Renal pelvis (tissue), 4 donors: Measurements from ENCODE around the gene CRTC3. TPM values are rescaled to one million over a fixed set of nuclear protein-coding genes. Genes with fewer than 3 reads are reported as not detected.
"Not testable (repeated sequence)": the region's sequence is repeated elsewhere in the genome, so short reads cannot be mapped to it uniquely, and the experiment has no call there.

Experiments
- DNase-seq: peaks from one replicate; pipeline ENCODE4 v3.0.0-alpha.2; 2013
- polyA plus RNA-seq, 3 donors: library from polyadenylated mRNA; unstranded; fragments of 120-200 nt; gene quantifications; one replicate each; pipeline ENCODE4 v1.2.1, GENCODE V29; 2013; ENCODE audit not compliant: insufficient read length in 3 of 3

The CRTC3 gene
- polyA plus RNA-seq, 3 donors = 27.6 to 38.3 (median 29.9) TPM

DNA sequence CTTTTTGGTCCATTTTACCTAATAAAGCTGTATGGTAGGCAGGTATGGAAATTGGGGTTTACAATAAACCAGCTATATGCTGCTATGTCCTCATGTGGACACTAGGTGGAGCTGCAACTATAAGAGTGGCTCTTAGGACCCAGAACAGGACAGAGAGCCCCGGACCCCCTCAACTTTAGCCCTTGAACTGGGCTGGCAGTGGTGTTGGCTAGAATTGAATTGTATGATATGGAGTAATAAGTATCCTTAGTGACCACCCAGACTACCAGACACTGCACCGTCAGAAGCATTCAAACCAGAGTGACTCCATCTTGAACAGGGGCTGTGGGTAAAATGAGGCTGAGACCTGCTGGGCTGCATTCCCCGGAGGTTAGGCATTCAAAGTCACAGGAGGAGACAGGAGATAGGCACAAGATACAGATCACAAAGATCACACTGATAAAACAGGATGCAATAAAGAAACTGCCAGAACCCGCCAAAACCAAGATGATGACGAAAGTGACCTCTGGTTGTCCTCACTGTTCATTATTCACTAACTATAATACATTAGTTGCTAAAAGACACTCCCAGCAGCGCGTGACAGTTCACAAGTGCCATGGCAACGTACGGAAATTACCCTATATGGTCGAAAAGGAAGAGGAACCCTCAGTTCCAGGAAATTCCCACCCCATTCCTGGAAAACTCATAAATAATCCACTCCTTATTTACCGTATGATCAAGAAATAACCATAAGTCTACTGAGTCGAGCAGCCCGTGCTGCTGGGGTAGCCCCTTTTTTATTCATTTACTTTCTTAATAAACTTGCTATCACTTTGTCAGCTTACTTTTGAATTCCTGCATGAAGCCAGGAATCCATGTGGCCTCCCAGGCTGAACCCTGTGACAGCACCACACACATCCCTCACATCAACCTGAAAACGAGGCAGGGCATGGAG is 118.7 kb downstream of the CRTC3 start:
- peak; percentile 81 for DNase-seq

DNA sequence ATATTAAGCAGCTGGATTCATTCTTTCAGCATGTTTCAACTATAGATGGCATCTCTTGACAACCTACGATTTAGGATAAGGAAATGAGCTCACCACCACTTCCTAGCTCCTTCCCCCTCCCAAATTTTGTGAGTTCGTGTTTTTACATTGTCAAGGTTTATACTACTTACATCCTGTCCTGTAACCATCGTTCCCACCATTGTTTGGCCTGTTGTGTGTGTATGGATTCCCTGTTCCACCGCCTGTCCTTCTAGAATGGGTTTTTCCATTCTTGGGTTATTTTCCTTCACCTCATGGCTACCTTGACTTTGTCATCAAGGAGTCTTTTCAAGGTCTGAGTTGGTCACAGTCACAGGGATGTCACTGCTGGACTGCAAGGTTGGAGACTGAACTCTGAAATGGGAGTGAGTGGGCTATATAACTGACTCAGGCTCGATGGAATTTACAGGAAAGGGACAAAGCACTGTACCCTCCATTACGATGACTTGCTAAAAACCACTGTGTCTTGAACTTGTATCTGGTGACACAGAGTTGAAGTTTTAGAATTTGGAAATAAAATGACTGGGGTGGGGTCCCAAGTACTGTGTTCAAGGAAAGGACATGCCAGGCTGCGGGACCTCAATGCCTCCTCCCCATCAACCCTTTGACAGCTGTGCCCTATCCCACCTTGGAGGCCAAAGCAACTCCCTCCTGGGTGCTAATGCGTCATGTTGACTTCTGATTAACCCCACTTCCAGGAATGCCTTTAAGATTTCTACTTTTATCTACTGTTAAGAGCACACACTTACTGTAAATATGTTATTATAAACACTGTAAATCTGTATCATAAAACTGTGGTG is 120.6 kb downstream of the CRTC3 start:
- DNase-seq = peak; percentile 33

DNA sequence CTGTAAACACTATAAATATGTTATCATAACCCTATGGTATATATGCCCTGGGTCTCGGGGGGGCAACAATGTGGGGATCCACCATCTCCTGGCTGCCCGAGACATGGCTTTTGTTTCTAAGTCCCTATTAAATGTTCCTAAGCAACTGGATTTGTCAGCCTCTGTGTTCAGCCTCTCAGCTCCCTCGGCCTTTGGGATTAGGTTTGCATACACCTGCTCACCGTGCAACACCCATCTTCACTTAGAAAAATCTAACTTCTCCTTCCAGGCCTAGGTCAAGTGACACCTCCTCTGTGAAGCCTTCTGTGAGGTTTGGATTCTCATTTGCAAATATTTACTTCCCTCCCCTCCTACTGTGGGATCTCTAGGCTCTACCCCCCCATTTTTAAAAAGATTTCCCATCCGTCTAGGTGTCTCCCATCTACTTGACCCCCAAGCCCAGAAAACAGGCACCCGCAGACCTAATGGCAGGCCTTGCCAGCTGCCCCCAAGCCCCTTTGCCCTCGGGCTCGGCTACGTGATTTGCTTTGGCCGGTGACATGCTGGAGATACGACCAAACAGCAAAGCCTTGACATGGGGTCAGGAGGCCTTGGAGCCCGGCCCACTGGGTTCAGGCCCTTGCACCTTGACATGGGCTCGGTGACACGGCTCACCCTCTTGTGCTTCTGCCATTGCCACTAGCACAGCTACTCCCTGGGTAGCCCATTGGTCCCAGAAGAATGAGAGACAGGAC is 121.4 kb downstream of the CRTC3 start:
- no peak for DNase-seq

DNA sequence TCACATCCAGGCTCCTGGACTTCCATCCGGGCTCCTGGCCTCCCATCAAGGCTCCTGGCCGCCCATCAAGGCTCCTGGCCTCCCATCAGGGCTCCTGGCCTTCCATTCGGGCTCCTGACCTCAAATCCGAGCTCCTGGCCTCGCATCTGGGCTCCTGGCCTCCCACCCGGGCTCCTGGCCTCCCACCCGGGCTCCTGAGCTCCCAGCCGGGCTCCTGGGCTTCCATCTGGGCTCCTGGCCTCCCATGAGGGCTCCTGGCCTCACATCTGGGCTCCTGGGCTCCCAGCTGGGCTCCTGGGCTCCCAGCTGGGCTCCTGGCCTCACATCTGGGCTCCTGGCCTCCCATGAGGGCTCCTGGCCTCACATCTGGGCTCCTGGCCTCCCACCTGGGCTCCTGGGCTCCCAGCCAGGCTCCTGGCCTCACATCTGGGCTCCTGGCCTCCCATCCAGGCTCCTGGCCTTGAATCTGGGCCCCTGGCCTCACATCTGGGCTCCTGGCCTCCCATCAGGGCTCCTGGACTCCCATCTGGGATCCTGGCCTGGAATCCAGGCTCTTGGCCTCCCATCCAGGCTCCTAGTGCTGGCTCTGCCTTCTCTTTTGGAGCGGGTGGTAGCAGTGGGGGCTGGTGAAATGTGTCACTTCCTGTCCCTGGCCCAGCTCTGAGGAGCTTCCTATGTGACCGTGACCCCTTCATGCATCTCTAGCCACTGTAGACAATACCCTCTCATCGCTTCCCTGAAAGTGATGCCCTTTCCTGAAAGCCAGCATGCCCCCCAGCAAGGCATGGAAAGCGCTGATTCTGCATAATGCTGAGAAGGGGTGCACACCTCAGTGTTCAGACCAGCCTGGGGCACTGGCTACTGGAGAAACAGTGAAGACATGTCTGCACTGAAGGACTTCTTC is 124.8 kb downstream of the CRTC3 start:
- DNase-seq = no peak

DNA sequence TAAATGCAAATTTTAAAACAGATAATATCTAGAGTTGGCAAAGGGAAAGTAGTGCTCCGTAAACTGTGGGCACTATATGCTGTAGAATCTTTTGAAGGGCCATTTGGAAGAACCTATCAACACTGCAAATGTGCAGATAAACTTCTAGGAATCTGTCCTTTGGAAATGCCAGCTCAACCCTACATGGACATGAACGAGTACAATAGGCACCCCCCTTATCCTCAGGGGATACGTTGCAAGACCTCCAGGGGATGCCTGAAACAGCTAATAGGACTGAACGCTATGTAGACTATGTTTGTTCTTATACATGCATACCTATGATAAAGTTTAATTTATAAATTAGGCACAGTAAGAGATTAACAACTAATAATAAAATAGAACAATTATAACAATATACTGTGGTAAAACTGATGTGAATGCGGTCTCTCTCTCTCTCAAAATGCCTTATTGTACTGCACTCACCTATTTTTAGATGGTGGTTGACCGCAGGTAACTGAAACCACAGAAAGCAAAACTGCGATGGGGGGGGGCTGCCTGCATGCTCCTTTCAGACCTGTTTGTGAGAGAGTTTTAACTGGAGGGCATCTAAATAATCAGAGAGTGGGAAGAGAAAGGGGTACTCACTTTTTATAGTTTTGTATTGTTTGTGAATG is 127.9 kb downstream of the CRTC3 start:
- not testable (repeated sequence) for DNase-seq

DNA sequence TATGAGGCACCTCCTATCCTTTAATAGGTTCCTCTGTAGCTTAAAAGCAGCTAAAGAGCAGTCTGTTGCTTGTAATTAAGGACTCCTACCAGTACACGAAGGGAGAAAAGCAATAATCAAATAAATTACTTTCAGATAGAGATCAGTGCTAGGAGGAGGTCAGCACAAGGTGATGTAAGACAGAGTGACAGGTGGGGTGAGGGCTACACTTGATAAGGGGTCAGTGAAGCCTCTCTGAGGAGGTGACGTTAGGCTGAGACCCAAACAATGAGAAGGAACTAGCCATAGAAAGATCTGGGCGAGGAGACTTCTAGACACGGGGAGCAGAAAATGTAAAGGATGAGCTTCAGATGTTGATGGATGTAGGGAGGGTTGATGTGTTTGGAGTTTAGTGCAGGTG is 129.8 kb downstream of the CRTC3 start:
- DNase-seq = no peak

DNA sequence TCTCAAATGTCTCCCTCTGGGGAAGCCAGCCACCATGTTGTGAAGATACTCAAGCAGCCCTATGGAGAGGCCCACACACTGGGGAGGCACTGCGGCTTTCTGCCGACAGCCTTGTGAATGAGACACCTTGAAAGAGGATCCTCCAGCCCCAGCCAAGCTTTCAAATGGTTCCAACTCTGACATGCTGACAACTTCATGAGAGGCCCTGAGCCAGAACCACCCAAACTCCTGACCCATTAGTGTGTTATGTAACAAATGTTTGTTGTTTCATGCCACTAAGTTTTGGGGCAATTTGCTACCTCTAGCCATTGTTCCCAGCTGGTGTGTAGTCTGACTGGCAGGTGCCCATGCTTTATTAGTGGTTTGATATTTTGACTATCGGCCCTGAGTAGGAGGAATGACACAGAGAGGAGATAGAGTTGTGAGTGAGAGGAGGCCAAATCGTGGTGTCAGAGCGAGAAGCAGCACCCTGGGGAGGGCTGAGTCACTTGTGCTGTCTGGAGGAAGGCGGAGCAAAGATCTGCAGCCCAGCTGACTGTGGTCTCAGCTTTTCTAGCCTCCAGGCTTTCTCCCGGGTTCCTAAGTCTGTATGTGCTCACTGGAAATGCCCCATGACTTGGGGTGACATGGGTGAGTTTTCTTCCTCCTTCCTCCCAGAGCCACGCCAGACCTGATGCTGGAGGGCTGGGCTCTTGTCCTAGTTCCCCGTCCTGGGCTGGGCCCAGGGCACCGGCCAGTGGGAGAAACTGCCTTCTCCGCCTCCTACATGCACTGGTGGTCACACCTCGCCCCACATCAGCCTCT is 130.7 kb downstream of the CRTC3 start:
- no peak for DNase-seq

DNA sequence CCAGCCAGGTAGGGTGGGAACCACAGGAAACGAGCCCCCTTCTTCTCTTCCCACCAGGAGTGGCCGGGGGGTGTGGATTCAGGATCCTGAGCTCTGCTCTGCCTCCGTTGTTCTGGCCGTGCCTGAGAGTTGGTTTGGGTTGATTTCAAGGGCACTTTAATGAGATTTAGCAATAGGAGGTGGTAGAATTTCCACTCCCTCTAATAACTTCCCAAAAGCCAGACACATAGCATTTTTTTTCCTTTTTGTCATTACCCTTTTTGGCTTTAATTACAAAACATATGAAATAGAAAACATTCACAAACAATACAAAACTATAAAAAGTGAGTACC is 131.2 kb downstream of the CRTC3 start:
- DNase-seq = not testable (repeated sequence)

DNA sequence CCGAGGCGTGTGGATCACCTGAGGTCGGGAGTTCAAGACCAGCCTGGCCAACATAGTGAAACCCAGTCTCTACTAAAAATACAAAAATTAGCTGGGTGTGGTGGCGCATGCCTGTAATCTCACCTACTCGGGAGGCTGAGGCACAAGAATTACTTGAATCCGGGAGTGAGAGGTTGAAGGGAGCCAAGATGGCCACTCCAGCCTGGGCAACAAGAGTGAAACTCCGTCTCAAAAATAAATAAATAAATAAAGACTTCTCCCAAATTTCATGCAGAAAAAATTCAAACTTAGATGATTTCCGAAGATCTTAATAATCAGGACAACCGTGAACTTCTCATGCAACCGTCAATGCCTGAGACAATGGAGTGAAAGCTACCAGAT is 134.3 kb downstream of the CRTC3 start:
- not testable (repeated sequence) for DNase-seq

DNA sequence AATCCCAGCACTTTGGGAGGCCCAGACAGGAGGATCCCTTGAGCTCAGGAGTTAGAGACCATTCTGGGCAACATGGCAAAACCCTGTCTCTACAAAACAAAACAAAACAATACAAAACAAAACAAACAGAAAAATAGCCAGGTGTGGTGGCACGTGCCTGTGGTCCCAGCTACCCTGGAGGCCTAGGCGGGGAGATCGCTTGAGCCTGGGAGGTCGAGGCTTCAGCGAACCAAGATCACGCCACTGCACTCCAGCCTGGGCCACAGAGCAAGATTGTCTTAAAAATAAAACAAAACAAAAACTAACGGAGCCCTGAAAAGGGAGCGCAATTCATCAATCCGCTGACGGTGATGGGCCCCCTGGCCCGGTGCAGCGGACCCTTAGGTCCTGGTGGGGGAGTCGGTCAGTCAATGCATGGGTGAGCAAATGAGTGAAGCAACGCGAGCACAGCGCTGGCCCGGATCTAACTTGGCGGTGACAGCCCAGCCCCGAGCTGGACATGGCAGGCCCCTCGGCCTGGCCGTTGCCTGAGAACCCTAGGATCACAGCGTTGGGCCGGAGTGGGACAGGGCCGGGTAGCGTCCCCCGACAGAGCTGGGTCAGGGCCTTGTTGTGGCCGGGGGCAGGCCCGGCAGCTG is 135.0 kb downstream of the CRTC3 start:
- DNase-seq = peak; percentile 53

DNA sequence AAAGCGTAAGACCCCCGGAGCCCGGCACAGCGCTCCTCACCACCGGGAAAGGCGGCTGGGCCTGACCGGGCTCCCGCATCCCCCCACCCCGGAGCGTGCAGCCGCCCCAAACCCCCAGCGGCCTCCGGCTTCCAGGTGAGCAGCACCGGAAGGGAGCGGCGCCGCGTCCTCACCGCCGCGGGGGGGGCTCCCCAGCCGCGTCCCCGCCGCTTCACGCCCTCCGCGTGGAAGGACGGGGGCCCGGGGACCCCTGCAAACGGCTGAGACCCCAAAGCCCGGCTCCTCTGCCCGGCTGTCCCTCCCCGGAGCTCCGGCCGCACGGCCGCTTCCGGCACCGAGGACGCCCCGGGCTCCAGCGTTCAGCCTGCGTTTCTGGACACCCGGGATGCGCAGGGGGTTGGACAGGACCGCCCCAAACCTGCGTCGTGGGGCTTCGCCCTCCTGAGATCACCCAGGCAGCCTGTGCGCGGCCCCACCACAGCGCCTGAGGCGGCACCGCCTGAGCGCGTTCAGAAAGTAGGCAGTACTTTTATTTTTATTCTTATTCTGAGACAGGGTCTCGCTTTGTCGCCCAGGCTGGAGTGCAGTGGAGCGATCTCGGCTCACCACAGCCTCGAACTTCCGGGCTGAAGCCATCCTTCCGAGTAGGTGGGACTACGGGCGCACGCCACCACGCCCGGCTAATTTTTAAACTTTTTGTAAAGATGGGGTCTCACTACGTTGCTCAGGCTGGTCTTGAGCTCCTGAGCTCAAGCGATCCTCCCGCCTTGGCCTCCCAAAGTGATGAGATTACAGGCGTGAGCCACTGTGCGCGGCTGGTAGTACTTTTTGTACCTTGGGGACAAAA is 135.8 kb downstream of the CRTC3 start:
- DNase-seq = peak; percentile 54

DNA sequence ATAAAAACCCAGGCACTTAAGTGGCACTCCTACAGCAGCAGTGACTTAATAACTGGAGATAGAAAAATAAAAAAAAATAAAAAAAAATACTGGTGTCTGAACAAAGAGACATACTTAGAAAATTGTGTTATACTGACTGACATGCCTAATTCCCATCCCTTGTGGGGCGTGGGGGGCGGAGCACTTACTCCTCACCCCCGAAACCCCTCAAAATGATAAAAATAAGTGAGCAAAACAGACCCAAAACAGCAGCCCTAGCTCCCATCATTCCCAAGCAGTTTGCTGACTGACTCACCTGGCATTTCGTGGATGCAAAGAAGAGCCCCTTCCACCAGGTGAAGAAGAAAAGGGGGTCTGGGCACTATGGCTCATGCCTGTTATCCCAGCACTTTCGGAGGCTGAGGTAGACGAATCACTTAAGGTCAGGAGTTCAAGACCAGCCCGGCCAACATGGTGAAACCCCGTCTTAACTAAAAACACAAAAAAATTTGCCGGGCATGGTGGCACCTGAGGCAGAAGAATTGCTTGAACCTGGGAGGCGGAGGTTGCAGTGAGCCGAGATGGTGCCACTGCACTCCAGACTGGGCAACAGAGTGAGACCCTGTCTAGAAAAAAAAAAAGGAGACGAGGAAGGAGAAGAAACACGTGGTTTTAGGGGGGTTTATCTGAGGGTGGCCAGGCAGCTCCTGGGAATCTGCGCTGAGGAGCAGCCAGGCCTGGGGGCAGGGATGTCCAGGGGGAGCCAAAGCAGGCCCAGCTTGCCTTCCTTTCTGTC is 136.6 kb downstream of the CRTC3 start:
- DNase-seq = no peak

DNA sequence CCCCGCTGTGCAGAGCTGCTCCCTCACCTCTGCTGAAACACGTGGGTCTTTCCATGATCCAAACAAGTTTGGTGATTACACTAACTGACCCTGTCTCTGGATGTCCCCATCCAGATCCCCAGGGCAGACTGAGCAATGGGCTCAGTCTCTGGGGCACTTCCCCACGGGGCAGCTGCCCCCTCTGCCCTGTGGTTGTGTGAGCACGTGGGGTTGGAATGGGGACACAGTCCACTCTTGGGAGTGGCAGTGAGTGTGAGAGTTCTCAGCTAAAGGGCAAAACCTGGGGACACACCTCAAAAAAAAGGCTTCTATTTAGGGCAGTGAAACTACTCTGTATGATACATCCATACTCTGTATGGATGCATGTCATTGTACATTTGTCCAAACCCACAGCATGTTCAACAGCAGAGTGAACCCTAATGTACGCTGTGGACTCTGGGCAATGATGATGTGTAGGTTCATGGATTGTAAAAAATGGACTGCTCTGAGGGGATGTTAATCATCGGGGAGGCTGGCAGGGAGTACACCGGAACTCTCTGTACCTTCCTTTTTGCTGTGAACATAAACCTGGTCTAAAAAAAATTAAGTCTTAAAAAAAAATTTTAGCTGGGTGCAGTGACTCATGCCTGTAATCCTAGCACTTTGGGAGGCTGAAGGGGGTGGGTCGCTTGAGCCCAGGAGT is 137.5 kb downstream of the CRTC3 start:
- DNase-seq = no peak

DNA sequence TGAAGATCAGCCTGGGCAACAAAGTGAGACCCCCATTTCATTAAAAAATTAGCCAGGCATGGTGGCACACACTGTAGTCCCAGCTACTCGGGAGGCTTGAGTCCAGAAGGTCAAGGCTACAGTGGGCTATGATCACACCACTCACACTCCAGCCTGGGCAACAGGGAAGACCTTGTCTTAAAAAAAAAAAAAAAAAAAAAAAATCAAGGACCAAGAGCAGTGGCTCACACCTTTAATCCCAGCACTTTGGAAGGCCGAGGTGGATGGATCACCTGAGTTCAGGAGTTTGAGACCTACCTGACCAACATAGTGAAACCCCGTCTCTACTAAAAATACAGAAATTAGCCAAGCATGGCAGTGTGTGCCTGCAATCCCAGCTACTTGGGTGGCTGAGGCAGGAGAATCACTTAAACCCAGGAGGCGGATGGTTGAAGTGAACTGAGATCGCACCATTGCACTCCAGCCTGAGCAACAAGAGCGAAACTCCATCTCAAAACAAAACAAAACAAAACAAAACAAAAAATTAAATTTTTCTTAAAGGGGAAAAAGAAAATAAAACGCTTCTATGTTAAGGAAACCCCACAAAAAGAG is 138.1 kb downstream of the CRTC3 start:
- DNase-seq = not testable (repeated sequence)

DNA sequence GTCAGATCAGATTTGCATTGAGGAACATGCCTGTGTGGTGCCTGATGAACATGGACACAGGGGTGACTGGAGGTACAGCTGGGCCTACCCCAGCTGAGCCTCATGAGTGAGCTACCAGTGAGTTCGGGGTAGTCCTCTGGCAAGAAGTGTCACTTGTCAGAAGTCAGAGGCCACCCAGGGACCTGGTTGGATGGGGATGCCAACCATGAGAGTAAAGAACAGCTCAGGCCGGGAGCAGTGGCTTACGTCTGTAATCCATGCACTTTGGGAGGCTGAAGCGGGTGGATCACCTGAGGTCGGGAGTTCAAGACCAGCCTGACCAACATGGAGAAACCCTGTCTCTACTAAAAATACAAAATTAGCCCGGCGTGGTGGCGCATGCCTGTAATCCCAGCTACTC is 140.9 kb downstream of the CRTC3 start:
- not testable (repeated sequence) for DNase-seq

DNA sequence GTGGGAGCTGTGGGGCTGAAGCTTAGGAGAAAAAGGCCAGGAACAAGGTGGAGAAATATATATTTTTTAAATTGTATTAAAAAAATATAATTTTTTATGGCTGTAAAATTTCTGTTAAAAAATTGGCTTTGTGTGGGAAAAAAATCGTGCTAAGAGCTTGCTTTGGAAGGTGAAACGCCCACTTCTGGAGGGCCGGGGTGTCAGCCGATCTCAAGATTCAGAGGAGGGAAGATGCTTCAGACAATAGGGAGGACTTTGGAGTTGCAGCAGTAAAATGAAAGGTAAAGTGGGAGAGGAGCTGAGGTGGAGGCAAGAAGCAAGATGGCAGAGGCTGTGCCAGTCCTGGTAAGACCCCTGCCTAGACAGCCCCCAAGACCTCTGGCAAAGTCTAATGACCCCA is 141.5 kb downstream of the CRTC3 start:
- no peak for DNase-seq
